HCT116 (cell line): Measurements from ENCODE around the gene NALF2.

Experiments used
- CEBPB ChIP-seq: IDR thresholded peaks from 2 replicates; pipeline ENCODE4 v1.6.1; 2012; ENCODE audit warnings: low read depth
- CTCF ChIP-seq, 3 experiments: fragments of 200-600 bp in 1 of 3; sonication (generic) in 1 of 3; IDR thresholded peaks in 2 of 3; conservative IDR thresholded peaks in 1 of 3; 2 replicates each; pipeline ENCODE4 v1.5.1; 2012 to 2017; ENCODE audit warnings: low read depth in 2 of 3, low read length in 2 of 3, antibody characterized with exemption in 1 of 3, borderline replicate concordance in 1 of 3, control low read depth in 1 of 3, mild to moderate bottlenecking in 1 of 3, mixed read lengths in 1 of 3, mixed run types in 1 of 3, moderate library complexity in 1 of 3; ENCODE audit not compliant: insufficient read depth in 1 of 3
- EGR1 ChIP-seq: IDR thresholded peaks from 2 replicates; pipeline ENCODE4 v1.6.1; 2012; ENCODE audit warnings: low read depth
- EZH2 ChIP-seq: fragments of 200-600 bp; sonication (generic); IDR thresholded peaks from 2 replicates; pipeline ENCODE4 v1.6.1; 2017; ENCODE audit warnings: antibody characterized with exemption, mixed run types
- EZH2phosphoT487 ChIP-seq: fragments of 200-600 bp; IDR thresholded peaks from 2 replicates; pipeline ENCODE4 v1.6.1; 2018; ENCODE audit warnings: antibody characterized with exemption, borderline replicate concordance
- POLR2AphosphoS5 ChIP-seq: IDR thresholded peaks from 2 replicates; pipeline ENCODE4 v1.6.1; 2011; ENCODE audit warnings: mild to moderate bottlenecking, low read depth, low read length, moderate library complexity
- REST ChIP-seq: IDR thresholded peaks from 2 replicates; pipeline ENCODE4 v1.6.1; 2012; ENCODE audit warnings: low read depth
- SIN3A ChIP-seq: IDR thresholded peaks from 2 replicates; pipeline ENCODE4 v1.6.1; 2012; ENCODE audit warnings: low read depth
- ZBTB33 ChIP-seq: IDR thresholded peaks from 2 replicates; pipeline ENCODE4 v1.6.1; 2011; ENCODE audit warnings: mild to moderate bottlenecking, low read length, moderate library complexity; ENCODE audit not compliant: insufficient replicate concordance; ENCODE audit errors: extremely low read depth
- ZNF274 ChIP-seq: fragments of 200-500 bp; sonication (Bioruptor generic); IDR thresholded peaks from 2 replicates; pipeline ENCODE4 v1.6.1; 2014; ENCODE audit warnings: mild to moderate bottlenecking, low read depth, low read length, inconsistent platforms

- TF ChIP-seq EZH2phosphoT487 (no peak), CTCF (IDR thresholded peaks at IDR 0.05 in 2 of 3, conservative IDR thresholded peaks at IDR 0.05 in 1 of 3; ENCODE audit: borderline replicate concordance in 1 of 3, insufficient read depth in 1 of 3, low read depth in 2 of 3, low read length in 2 of 3) (no peak), ZNF274 (no peak), POLR2AphosphoS5 (no peak), REST (no peak), SIN3A (no peak), EGR1 (no peak), ZBTB33 (no peak), CEBPB (no peak), EZH2 (no peak)
Observed at GRCh38 chrX:69510914-69511513, 6.9 kb downstream of the NALF2 start.
